ENCODE data around the gene ALX4.

ALX4 gene

DNA sequence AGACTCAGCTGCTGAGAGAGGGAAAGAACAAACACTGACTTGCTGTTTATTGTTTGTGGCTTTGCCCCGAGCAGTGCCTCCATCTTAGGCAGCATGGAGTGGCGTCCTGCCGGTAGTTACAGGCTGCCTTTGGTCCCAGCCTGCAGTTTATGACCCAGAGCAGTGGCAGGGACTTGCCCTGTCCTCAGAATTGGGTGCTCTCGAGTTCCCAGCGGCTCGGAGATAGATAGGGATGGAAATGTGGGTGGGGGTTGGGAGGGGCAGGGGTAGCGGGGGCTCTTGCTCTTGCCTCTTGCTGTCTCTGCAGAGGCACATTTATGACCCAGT is 3.1 kb downstream of the ALX4 start:
- TF ChIP-seq, protein P1, sequence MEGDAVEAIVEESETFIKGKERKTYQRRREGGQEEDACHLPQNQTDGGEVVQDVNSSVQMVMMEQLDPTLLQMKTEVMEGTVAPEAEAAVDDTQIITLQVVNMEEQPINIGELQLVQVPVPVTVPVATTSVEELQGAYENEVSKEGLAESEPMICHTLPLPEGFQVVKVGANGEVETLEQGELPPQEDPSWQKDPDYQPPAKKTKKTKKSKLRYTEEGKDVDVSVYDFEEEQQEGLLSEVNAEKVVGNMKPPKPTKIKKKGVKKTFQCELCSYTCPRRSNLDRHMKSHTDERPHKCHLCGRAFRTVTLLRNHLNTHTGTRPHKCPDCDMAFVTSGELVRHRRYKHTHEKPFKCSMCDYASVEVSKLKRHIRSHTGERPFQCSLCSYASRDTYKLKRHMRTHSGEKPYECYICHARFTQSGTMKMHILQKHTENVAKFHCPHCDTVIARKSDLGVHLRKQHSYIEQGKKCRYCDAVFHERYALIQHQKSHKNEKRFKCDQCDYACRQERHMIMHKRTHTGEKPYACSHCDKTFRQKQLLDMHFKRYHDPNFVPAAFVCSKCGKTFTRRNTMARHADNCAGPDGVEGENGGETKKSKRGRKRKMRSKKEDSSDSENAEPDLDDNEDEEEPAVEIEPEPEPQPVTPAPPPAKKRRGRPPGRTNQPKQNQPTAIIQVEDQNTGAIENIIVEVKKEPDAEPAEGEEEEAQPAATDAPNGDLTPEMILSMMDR (IDR thresholded peaks at IDR 0.05), result no peak

DNA sequence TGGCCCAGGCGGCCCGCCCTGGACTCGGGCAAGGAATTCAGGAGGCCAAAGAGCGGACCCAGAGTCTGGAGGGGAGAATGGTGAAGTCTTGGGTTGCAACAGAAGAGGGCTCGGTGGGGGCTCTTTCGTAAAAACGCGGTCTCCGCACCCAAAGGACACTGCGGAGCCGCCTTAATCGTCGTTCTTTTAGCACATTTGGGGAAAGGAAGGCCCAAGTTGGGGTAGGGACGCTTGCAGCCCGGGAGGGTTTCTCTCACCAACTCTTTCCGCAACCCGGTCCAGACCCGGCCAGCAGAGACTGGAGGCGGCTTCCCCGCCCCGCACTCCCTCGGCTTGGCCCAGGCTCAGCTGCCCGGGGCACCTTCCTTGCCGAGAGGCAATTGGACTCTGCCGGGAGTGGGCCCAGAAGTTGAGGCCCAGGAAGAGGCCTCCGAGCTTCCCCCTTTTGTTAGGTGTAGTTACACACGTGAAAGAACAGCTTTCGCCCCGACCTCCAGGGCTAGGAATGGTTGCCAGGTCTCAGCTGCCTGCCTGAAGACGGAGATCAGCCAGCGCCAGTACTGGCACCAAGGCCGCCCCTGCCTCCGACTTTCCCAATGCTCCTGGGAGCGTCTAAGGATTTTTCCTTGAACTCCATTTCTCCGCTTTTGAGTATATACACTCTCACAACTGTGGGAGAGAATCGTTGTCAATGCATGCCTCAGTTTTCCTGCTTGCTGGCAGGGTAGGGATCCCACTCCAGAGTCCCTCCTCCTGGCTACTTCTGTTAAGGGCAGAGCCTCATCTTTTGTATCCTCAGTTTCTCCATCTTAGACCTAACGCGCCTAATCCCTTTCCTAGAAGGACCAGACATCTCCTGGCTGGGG is 3.7 kb downstream of the ALX4 start:
- TF ChIP-seq, protein P1 (IDR thresholded peaks at IDR 0.05), result no peak

DNA sequence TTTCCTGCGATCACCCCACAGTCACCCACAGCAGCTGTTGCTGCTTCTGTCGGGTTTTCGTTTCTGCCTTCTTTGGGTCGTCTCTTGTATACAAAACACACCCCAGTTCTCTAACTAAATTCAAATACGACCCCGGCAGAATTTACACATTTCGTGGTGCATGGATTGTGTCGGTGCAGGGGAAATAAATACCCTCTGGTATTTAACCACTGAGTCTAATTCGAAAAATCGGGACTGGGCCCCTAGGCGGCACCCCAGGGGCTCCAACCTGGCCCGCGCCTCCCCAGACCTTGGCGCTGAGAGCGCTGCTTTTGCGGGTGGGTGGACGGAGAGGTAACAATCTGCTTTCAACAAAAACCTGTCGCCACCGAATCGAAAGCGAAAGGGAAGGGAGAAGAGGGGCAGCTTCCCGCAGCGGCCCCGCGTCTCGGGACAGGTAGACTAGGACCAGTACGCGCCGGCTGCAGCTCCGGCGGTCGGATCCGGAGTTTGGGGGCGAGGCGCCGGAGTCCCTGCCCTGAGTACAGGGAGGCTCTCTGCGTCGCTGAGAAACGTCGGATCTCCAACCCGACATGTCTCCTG is 4.4 kb downstream of the ALX4 start:
- TF ChIP-seq, protein P1 (IDR thresholded peaks at IDR 0.05), result no peak

DNA sequence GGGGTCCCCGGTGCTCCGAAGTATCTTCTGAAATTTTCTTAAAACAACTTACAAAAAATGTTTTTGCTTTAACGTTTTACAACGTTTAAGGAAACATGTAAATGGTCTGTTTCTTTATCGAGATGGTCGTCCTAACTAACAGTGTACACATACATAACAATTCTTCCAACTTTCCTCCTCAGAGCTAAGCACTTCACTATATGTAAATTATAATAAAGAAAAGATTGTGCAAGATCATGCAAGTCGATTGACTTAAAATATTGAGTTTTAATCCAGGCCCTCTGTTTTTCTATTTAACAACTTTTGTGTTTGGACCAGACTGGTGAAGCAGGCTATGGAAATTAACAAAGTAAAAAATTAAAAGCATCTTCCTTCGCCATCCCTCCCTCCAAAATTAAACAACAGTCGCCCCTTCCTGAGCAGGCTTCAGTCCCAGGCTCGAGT is 4.9 kb downstream of the ALX4 start:
- TF ChIP-seq, protein P1 (IDR thresholded peaks at IDR 0.05), result no peak

DNA sequence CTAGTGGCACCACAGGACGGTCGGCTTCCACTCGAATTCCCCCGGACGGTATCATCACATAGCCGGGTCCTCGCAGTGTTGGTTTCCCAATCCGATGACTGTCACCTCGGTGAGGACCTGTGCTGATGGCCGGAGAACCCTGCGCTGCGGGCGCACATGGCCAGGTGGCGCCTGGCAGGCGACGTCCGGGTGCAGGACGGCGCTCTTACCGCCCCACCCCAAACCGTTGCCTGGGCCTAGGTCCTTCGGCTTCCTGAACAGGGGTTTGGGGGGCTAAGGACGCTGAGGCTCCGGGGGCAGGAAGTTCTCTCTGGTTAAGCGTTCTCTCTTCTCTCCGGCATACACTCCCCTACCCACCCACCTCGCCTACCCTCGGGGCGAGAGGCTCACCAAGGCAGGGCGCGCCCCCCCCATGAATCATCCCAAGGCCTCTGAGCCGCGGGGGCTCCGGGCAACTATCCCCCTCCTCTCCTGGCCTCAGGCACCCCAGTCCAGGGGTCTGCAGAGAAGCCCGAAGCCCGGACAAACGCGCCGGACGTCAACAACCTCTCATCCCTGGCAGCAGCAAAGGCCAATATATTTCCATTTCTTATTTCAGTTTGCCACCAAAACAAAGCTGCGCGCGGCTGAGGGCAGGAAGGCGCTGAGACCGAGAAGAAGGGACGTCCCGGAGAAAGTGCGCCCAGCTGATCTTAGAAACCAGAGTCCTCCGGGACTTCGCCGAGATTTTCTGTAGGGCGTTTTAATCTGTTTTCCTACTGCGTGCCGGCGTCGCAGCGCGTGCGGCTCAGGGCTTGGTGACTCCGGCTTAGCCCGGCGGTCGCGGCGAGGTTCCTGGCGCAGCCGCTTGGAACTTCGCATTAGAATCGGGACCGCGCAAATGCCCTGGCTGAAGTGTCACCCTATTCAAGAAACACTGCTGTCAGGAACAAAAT is 5.6 kb downstream of the ALX4 start:
- TF ChIP-seq, protein P1 (IDR thresholded peaks at IDR 0.05), result no peak

DNA sequence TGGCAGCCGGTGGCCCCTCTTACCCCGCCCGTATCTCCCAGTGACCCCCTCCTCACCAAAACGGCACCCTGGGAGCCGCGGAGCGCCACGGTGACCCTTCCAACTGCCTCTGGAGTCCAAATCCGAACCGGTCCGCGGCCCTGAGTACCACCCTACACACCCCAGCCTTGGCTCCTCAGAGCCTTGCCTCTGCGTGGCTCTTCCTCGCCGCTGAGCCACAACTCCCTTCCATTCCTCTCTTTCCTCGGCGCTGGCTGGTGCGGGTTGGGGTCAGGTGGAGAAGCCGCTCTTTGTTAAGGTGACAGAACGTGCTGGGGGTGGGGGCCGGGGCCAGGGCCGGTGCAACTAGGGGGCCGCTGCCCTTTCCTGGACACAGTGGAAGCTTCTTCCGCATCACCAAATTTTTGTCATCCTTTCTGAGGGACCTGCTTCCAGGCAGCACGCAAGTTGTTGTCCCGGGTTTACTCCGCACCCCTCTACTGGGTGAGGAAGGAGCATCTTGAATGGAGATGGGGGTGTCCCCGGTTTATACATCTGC is 6.5 kb downstream of the ALX4 start:
- TF ChIP-seq, protein P1 (IDR thresholded peaks at IDR 0.05), result no peak

DNA sequence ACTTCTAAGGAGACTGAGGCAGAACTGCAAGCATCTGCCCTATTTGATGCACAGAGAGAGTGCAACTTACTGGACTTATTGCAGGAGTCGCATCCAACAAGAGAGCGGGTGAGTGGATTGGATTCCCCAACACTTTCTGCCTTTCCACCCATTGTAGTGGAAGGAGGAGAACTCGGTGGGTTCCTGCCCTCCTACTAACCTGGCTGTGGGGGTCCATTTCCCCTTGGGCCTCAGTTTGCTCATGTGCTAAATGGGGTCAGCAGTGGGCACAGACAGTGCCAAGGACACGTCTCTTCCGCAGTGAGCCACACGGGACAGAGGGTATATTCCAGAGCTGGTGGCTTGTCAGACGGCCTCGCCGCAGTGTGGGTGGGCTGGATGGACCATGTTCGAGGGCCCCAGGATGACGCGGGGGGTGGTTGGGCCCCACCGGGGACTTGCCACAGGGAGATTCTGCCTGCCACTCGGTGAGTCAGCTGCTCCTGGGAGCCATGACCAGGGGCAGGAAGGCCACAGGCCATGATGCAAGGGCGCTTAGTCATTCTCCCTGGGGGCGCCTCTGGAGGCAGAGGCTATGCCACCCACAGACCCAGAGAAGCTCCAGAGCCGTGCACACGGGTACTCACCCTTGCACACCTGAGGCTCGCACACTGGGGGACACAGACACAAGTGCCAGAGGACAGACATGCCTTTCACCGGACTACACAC is 8.2 kb downstream of the ALX4 start:
- TF ChIP-seq, protein P1 (IDR thresholded peaks at IDR 0.05), result no peak
